HL-60 (cell line): Measurements from ENCODE around the gene ZNF343.

Source experiments
- DNase-seq, 2 experiments: peaks; one replicate each; pipeline ENCODE4 v3.0.0-alpha.2; 2010 to 2020; ENCODE audit warnings: low read depth in 1 of 2, low spot score in 1 of 2
- H3K27ac ChIP-seq: fragments of 250-450 bp; sonication (Bioruptor Pico); replicated peaks from 2 replicates; pipeline ENCODE4 v1.5.1; 2020; ENCODE audit warnings: mild to moderate bottlenecking, moderate library complexity
- H3K27me3 ChIP-seq: fragments of 250-450 bp; sonication (Bioruptor Pico); 2 replicates; pipeline ENCODE4 v1.5.1; 2021; ENCODE audit warnings: mild to moderate bottlenecking, moderate library complexity; ENCODE audit not compliant: insufficient read depth, poor library complexity, severe bottlenecking
- H3K4me3 ChIP-seq: replicated peaks from 2 replicates; pipeline ENCODE4 v1.5.1; 2011; ENCODE audit warnings: mild to moderate bottlenecking, control low read depth, low read length; ENCODE audit not compliant: insufficient read depth
- GABPA ChIP-seq: IDR thresholded peaks from 2 replicates; pipeline ENCODE4 v1.6.1; 2012; ENCODE audit warnings: low read depth
- POLR2AphosphoS5 ChIP-seq: IDR thresholded peaks from 2 replicates; pipeline ENCODE4 v1.6.1; 2012; ENCODE audit warnings: low read depth
- REST ChIP-seq: IDR thresholded peaks from 2 replicates; pipeline ENCODE4 v1.6.1; 2012; ENCODE audit warnings: low read depth; ENCODE audit not compliant: insufficient replicate concordance
- SPI1 ChIP-seq: IDR thresholded peaks from 2 replicates; pipeline ENCODE4 v1.6.1; 2012; ENCODE audit warnings: low read depth, mild to moderate bottlenecking, borderline replicate concordance
- TF ChIP-seq, protein P1 (sequence below): IDR thresholded peaks from one replicate; pipeline ENCODE4 v1.5.1; 2011; ENCODE audit warnings: low read length, control low read depth, inconsistent platforms; ENCODE audit not compliant: insufficient read depth

The ZNF343 gene

DNA sequence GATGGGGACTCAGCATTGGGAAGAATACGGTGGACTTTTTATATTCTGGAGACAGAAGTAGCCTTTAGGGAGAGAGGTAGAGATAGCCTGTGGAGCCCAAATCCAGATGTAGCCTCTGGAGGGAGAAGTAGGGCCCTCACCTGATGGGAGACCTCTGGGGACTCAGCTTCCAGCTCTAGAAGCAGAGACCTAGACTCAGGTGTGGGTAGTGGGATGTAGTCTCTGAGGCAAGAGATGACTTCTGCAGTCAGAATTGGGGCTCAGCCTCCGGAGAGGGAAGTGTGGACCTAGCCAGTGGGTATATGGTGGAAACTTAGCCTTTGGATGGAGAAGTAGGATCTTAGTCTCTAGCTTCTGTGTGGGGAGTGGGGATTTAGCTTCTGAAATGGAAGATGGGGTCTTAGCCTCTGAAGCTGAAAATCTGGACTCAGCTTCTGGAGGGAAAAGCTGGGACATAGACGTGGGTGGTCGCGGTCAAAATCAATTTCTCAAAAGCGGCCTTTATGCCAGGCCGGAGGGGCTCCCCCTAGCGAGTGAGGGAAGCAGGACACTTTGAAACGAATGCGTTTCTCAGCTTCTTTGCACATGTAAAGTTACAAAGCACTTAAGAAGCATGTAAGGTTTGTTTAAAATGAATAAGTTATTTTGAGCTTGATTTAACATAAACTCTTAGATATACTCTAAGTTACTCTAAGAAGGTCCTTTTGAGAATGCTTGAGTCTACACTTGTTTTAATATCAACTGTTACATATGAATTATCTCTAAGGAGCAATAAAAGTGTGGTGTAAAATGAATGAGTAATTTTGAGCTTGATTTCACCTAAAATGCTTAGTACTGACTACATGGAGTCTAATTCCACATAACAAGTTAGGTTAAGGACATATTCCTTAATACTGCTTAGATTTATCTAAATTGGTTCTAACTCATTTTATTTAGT is 12.9 kb upstream of the ZNF343 start:
- H3K27ac ChIP-seq = no peak overlapping the region
- H3K4me3 ChIP-seq = no peak overlapping the region
- peak in 1 of 2 experiments; percentile 40 for DNase-seq
- no peak for TF ChIP-seq SPI1
- TF ChIP-seq, protein P1, sequence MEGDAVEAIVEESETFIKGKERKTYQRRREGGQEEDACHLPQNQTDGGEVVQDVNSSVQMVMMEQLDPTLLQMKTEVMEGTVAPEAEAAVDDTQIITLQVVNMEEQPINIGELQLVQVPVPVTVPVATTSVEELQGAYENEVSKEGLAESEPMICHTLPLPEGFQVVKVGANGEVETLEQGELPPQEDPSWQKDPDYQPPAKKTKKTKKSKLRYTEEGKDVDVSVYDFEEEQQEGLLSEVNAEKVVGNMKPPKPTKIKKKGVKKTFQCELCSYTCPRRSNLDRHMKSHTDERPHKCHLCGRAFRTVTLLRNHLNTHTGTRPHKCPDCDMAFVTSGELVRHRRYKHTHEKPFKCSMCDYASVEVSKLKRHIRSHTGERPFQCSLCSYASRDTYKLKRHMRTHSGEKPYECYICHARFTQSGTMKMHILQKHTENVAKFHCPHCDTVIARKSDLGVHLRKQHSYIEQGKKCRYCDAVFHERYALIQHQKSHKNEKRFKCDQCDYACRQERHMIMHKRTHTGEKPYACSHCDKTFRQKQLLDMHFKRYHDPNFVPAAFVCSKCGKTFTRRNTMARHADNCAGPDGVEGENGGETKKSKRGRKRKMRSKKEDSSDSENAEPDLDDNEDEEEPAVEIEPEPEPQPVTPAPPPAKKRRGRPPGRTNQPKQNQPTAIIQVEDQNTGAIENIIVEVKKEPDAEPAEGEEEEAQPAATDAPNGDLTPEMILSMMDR = peak; percentile 94
- peaks cover 4% of the 10 kb centered on the region for H3K27me3 ChIP-seq

- no peak for TF ChIP-seq SPI1
- no peak for TF ChIP-seq GABPA
- no peak for TF ChIP-seq REST
- no peak for TF ChIP-seq POLR2AphosphoS5
- TF ChIP-seq, protein P1 = no peak
- no peak for DNase-seq
- H3K27me3 ChIP-seq = peaks cover 4% of the 10 kb centered on the region
- no peak overlapping the region for H3K4me3 ChIP-seq
- no peak overlapping the region for H3K27ac ChIP-seq
Observed at GRCh38 chr20:2520617-2521016, 11.9 kb upstream of the ZNF343 start.

DNA sequence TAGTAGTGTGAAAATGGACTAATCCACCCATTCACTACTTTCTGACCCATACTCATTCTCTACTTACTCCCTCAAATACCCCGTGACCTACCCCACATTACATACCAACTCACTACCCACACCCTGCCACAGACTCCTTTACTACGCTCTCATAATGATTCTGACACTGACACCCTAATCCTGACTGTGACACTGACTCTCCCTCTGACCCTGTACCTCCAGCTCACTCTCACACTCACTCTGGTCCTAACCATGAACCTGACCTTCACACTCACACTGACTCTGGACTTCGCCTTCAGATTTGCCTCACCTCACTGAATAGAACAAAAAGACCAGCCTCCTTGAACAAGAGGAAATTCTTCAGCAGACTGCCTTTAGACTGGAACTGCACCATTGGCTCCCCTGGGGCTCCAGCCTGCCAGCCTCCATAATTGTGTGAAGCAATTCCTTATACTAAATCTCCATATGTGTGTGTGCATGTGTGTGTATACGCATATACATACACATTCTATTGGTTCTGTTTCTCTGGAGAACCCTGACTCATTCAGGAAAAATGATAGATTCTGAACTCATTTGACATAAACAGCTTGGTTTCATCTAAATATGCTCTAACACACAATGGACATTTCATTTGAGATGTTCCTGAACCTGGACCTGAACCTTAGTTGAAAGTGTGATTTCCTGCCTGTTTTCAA is 10.5 kb upstream of the ZNF343 start:
- TF ChIP-seq, protein P1 = no peak
- TF ChIP-seq POLR2AphosphoS5 = no peak
- no peak for TF ChIP-seq GABPA
- no peak for TF ChIP-seq REST
- no peak for TF ChIP-seq SPI1

More for the DNA sequence above, 10.5 kb upstream of the ZNF343 start:
- no peak for DNase-seq
- no peak overlapping the region for H3K4me3 ChIP-seq
- no peaks in the 10 kb centered on the region for H3K27me3 ChIP-seq
- H3K27ac ChIP-seq = no peak overlapping the region
